ENCODE data around the gene SAP30BP.
A peak's percentile ranks its signal among the peaks of the same experiment; 100 is the strongest.

Gene SAP30BP

GRCh38 chr17:75725504-75725903, 58.4 kb downstream of the SAP30BP start:
- Mint-ChIP-seq H3K27me3 (peaks cover 4% of the 10 kb centered on the region), H3K4me3 (no peak overlapping the region), H3K4me1 (peaks cover 4% of the 10 kb centered on the region), H3K27ac (no peak overlapping the region), H3K9me3 (no peaks in the 10 kb centered on the region)
- DNase-seq = no peak
- no peak for ATAC-seq

- Mint-ChIP-seq H3K4me3 (no peak overlapping the region), H3K27me3 (no peaks in the 10 kb centered on the region), H3K9me3 (no peaks in the 10 kb centered on the region), H3K4me1 (no peaks in the 10 kb centered on the region), H3K27ac (no peak overlapping the region)
- ATAC-seq (no peak), DNase-seq (no peak)
Measured at GRCh38 chr17:75727391-75727790, 60.3 kb downstream of the SAP30BP start.

DNA sequence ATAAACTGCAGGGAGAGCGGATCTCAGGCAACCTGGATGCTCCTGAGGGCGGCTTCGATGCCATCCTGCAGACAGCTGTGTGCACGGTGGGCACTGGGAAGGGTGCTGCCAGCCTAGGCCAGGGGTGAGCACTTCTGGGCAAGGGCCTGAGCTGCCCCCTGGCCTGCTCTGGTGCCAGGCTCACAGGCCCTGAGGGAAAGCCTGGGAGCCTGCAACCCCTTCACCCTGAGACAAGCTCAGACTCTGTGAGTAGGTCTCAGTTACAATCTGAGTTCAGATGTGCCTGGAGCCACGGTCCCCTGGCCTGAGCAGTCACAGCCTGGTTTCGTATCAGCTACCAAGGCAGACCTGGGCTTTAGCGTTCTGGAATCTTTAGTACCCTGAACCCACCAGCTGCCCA, 62.2 kb downstream of the SAP30BP start:
- DNase-seq (no peak), ATAC-seq (no peak)
- Mint-ChIP-seq H3K4me3 (no peak overlapping the region), H3K27ac (no peak overlapping the region), H3K27me3 (no peaks in the 10 kb centered on the region), H3K9me3 (no peaks in the 10 kb centered on the region), H3K4me1 (no peaks in the 10 kb centered on the region)

DNA sequence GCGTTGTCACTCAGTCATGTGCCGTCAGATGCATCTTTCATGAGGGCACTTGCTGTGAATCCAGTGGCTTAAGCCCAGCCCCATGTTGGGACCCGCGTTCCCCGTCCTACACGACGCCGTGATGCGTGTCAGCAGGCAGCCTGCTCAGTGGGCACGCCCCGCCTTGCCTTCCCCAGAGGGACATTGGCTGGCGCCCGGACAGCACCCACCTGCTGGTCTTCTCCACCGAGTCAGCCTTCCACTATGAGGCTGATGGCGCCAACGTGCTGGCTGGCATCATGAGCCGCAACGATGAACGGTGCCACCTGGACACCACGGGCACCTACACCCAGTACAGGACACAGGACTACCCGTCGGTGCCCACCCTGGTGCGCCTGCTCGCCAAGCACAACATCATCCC, 62.9 kb downstream of the SAP30BP start:
- no peak overlapping the region for H3K27ac Mint-ChIP-seq
- no peak for DNase-seq
- H3K9me3 Mint-ChIP-seq = no peaks in the 10 kb centered on the region
- no peaks in the 10 kb centered on the region for H3K27me3 Mint-ChIP-seq
- no peak for ATAC-seq
- no peaks in the 10 kb centered on the region for H3K4me1 Mint-ChIP-seq
- H3K4me3 Mint-ChIP-seq = no peak overlapping the region

DNA sequence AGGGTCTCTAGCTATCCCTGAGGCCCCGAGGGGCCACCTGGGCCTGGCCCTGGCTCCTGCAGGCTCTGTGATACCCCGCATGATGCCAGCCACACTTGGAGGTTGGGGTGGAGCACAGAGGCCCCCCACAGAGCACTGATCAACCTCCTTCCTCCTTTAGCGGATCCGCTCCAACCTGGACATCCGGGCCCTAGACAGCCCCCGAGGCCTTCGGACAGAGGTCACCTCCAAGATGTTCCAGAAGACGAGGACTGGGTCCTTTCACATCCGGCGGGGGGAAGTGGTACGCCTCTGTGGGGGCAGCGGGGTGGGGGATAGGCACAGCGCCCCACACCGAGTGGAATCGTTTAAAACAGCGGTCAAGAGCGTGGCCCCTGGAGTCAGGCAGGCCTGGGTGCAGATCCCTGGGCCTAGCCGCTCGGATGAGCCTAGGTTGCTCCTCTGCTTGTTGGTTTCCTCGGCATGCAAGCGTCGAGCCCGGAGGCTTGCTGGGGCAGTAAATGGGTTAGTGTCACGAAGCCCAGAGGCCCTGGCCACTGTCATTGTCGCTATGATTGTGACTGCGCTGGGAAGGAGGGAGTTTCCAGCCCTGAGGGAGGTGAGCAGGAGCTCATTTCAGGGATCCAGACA, 64.1 kb downstream of the SAP30BP start:
- Mint-ChIP-seq H3K9me3 (no peaks in the 10 kb centered on the region), H3K27me3 (no peaks in the 10 kb centered on the region), H3K27ac (no peak overlapping the region), H3K4me3 (no peak overlapping the region), H3K4me1 (no peaks in the 10 kb centered on the region)
- DNase-seq = no peak
- no peak for ATAC-seq

DNA sequence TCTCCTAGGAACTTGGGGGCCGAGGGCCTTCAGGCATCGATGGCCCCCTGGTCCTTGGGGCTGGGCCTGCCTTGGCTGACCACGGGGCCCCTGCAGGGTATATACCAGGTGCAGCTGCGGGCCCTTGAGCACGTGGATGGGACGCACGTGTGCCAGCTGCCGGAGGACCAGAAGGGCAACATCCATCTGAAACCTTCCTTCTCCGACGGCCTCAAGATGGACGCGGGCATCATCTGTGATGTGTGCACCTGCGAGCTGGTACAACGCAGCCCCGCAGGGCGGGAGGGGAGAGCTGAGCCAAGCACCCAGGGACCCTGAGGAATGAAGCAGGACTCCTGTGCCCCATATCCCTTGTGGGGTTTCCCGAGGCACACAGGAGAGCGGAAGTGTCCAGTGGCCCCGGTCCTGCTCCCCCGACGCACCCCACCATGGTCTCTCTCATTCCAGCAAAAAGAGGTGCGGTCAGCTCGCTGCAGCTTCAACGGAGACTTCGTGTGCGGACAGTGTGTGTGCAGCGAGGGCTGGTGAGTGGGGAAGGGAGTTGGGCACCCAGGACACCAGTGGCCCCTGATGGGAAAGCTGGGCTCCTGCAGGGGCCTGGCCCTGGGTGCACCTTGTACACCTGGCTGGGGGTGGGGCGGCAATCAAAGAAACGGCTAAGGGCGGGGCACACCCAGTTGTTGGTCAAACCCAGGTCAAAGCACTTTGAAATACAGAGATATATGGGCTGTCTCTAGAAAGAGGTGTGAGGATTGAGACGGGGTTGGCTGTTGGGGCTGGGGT, 64.8 kb downstream of the SAP30BP start:
- H3K4me1 Mint-ChIP-seq = no peaks in the 10 kb centered on the region
- no peak for DNase-seq
- no peaks in the 10 kb centered on the region for H3K27me3 Mint-ChIP-seq
- ATAC-seq = no peak
- no peaks in the 10 kb centered on the region for H3K9me3 Mint-ChIP-seq
- H3K4me3 Mint-ChIP-seq = no peak overlapping the region
- no peak overlapping the region for H3K27ac Mint-ChIP-seq

DNA sequence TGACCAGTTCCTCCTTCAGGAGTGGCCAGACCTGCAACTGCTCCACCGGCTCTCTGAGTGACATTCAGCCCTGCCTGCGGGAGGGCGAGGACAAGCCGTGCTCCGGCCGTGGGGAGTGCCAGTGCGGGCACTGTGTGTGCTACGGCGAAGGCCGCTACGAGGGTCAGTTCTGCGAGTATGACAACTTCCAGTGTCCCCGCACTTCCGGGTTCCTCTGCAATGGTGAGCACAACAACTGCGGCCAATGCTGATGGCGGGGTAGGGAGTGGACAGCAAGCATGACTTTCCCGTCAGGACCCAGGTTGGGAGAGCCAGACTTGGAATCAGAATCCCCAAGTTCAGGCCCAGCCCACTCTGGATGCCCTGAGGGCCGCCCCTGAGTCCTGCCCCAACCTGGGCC, 66.3 kb downstream of the SAP30BP start:
- Mint-ChIP-seq H3K9me3 (no peaks in the 10 kb centered on the region), H3K4me1 (peaks cover 8% of the 10 kb centered on the region), H3K27me3 (no peaks in the 10 kb centered on the region), H3K27ac (no peak overlapping the region), H3K4me3 (no peak overlapping the region)
- ATAC-seq (no peak), DNase-seq (no peak)

- DNase-seq (no peak), ATAC-seq (no peak)
- H3K27me3 Mint-ChIP-seq = no peaks in the 10 kb centered on the region
- H3K27ac Mint-ChIP-seq = peak overlapping the region in 1 of 2 donors; percentile 68
- peaks cover 10% of the 10 kb centered on the region for H3K4me1 Mint-ChIP-seq
- no peaks in the 10 kb centered on the region for H3K9me3 Mint-ChIP-seq
- H3K4me3 Mint-ChIP-seq = no peak overlapping the region
Measured at GRCh38 chr17:75734674-75735294, 67.6 kb downstream of the SAP30BP start.

DNA sequence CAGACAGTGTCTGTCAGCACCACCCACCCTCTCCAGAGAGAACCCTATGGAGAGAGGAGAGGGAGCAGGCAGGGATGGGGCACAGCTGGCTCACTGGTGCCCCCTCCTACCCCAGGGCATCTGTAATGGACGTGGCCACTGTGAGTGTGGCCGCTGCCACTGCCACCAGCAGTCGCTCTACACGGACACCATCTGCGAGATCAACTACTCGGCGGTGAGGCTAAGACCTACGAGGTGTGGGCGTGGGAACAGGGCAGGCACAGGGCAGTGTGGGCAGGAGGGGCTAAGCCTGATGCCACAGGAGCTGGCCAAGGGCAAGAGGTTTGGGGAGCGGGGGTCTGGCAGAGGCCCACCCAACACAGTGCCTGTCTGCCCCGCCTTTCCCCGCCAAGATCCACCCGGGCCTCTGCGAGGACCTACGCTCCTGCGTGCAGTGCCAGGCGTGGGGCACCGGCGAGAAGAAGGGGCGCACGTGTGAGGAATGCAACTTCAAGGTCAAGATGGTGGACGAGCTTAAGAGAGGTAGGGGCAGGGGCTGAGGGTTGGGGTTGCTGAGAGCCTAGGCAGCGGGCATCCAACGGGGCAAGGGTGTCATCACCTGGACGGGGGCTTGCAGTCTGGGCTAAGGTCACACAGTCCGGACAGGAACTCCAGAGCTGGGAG, 69.2 kb downstream of the SAP30BP start:
- ATAC-seq = no peak
- H3K27ac Mint-ChIP-seq = peak overlapping the region in 1 of 2 donors; percentile 2

GRCh38 chr17:75737133-75737962, 70.2 kb downstream of the SAP30BP start:
- H3K27me3 Mint-ChIP-seq = no peaks in the 10 kb centered on the region
- no peak overlapping the region for H3K27ac Mint-ChIP-seq
- ATAC-seq (peak; percentile 67), DNase-seq (no peak)
- H3K4me3 Mint-ChIP-seq = no peak overlapping the region
- H3K9me3 Mint-ChIP-seq = no peaks in the 10 kb centered on the region
- peaks cover 10% of the 10 kb centered on the region for H3K4me1 Mint-ChIP-seq

More for the DNA sequence above, 69.2 kb downstream of the SAP30BP start:
- H3K27me3 Mint-ChIP-seq = no peaks in the 10 kb centered on the region
- peaks cover 10% of the 10 kb centered on the region for H3K4me1 Mint-ChIP-seq
- no peaks in the 10 kb centered on the region for H3K9me3 Mint-ChIP-seq
- H3K4me3 Mint-ChIP-seq = no peak overlapping the region
- DNase-seq = no peak

GRCh38 chr17:75738218-75738802, 71.2 kb downstream of the SAP30BP start:
- DNase-seq (peak in 1 of 2 donors; percentile 55), ATAC-seq (peak; percentile 80)
- Mint-ChIP-seq H3K27ac (peak overlapping the region; percentile 69 to 89), H3K27me3 (no peaks in the 10 kb centered on the region), H3K9me3 (no peaks in the 10 kb centered on the region), H3K4me1 (peaks cover 10% of the 10 kb centered on the region), H3K4me3 (peak overlapping the region in 1 of 2 donors; percentile 33)

DNA sequence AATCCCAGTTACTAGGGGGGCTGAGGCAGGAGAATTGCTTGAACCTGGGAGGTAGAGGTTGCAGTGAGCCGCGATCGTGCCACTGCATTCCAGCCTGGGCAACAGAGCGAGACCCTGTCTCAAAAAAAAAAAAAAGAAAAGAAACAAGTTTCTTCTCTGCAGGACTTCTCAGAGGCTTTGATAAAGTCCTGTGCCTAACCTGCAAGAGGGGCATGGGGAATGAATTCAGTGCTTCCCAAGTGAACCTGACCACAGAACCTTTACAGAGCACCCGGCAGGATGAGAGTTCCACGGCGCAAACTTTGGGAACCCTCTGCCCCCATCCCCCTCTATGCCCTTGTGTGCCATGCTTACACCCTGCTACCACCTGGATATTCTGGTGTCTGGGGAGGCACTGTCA, 72.0 kb downstream of the SAP30BP start:
- Mint-ChIP-seq H3K9me3 (no peaks in the 10 kb centered on the region), H3K4me3 (no peak overlapping the region), H3K4me1 (peaks cover 10% of the 10 kb centered on the region), H3K27ac (no peak overlapping the region), H3K27me3 (no peaks in the 10 kb centered on the region)
- DNase-seq = no peak
- no peak for ATAC-seq

- no peaks in the 10 kb centered on the region for H3K9me3 Mint-ChIP-seq
- H3K27me3 Mint-ChIP-seq = no peaks in the 10 kb centered on the region
Measured at GRCh38 chr17:75739801-75740200, 72.7 kb downstream of the SAP30BP start.

GRCh38 chr17:75740215-75740614, 73.1 kb downstream of the SAP30BP start:
- Mint-ChIP-seq H3K4me1 (peaks cover 10% of the 10 kb centered on the region), H3K27me3 (no peaks in the 10 kb centered on the region), H3K27ac (no peak overlapping the region), H3K4me3 (no peak overlapping the region), H3K9me3 (no peaks in the 10 kb centered on the region)
- ATAC-seq (no peak), DNase-seq (no peak)

More at GRCh38 chr17:75739801-75740200, 72.7 kb downstream of the SAP30BP start:
- ATAC-seq (no peak), DNase-seq (no peak)
- Mint-ChIP-seq H3K27ac (no peak overlapping the region), H3K4me3 (no peak overlapping the region), H3K4me1 (peaks cover 10% of the 10 kb centered on the region)

- H3K4me1 Mint-ChIP-seq = peaks cover 10% of the 10 kb centered on the region
- no peak overlapping the region for H3K4me3 Mint-ChIP-seq
- ATAC-seq (no peak), DNase-seq (no peak)
- H3K27ac Mint-ChIP-seq = no peak overlapping the region
- no peaks in the 10 kb centered on the region for H3K27me3 Mint-ChIP-seq
- H3K9me3 Mint-ChIP-seq = no peaks in the 10 kb centered on the region
Measured at GRCh38 chr17:75740631-75741077, 73.5 kb downstream of the SAP30BP start.
